ENCODE results near the gene ARHGAP18.
A peak's percentile ranks its signal among the peaks of the same experiment; 100 is the strongest.

The ARHGAP18 gene

GRCh38 chr6:129744880-129745237, 34.9 kb upstream of the ARHGAP18 start:
- DNase-seq (ENCODE audit: low read depth) = no peak
- Histone ChIP-seq H3K4me1 (ENCODE audit: control insufficient read depth, insufficient read depth, low read length) (peaks cover 32% of the 10 kb centered on the region), H3K27me3 (replicated peaks; ENCODE audit: control insufficient read depth, insufficient read depth, low read length) (no peaks in the 10 kb centered on the region), H3K9me3 (ENCODE audit: control insufficient read depth, low read length) (no peaks in the 10 kb centered on the region), H3K4me3 (ENCODE audit: low read length) (no peak overlapping the region), H3K9ac (ENCODE audit: low read length) (no peak overlapping the region), H3K36me3 (ENCODE audit: control insufficient read depth, insufficient read depth, low read length, severe bottlenecking) (no peaks in the 10 kb centered on the region)

DNA sequence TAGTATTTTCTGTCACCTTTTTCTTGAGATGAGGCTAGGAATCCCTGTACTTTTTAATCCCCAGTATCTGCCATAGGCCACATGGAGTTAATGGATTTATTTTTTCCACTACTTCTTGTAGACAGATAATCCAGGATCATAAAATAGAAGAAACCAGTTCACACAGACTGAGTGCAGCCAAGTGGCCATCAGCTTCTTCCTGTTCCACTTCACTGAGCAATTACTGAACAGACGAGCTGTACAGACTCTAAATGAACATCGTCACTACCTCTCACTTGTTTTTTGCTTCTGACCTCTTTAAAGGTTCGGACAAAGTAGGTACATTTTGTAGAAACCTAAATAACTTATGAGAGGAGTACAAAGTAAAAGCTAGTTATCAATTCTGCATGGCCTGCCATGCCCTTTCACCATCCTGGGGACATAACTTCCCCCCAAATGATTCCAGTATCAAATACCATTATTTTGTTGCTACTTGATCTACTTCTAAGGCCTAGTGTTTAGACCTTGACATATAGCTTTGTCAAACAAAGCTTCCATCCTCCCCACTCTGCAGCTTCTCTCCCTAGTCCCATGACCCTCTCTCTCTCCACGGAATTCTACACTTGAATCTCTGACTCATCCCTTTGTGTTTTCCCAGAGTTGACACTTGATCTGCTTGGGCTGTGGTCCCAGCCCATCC, 34.4 kb upstream of the ARHGAP18 start:
- Histone ChIP-seq H3K9ac (ENCODE audit: low read length) (peak overlapping the region; percentile 9), H3K9me3 (ENCODE audit: control insufficient read depth, low read length) (no peaks in the 10 kb centered on the region), H3K36me3 (ENCODE audit: control insufficient read depth, insufficient read depth, low read length, severe bottlenecking) (no peaks in the 10 kb centered on the region), H3K4me1 (ENCODE audit: control insufficient read depth, insufficient read depth, low read length) (peaks cover 27% of the 10 kb centered on the region), H3K27me3 (replicated peaks; ENCODE audit: control insufficient read depth, insufficient read depth, low read length) (no peaks in the 10 kb centered on the region), H3K4me3 (ENCODE audit: low read length) (no peak overlapping the region)
- peak; percentile 85 for DNase-seq (ENCODE audit: low read depth)

DNA sequence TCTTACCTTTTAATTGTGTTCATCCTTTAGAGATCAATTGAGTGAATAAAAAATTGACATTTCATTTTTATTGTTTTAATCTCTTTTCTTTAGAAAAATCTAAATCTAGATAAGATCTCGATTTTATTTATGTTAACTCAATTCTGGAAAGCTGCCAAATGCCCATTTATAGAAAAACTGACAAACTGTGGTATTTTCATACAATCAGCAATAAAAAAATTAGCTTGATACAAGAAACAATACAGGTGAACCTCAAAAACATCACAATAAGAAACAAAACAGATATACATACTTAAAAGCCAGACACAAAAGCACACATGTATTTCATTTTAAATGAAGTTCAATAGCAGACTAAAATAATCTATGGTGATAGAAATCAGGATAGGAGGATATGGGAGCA, 30.0 kb upstream of the ARHGAP18 start:
- H3K36me3 ChIP-seq (ENCODE audit: control insufficient read depth, insufficient read depth, low read length, severe bottlenecking) = no peaks in the 10 kb centered on the region
- no peaks in the 10 kb centered on the region for H3K9me3 ChIP-seq (ENCODE audit: control insufficient read depth, low read length)
- no peak for DNase-seq (ENCODE audit: low read depth)
- H3K4me1 ChIP-seq (ENCODE audit: control insufficient read depth, insufficient read depth, low read length) = peaks cover 11% of the 10 kb centered on the region
- H3K9ac ChIP-seq (ENCODE audit: low read length) = no peak overlapping the region
- no peaks in the 10 kb centered on the region for H3K27me3 ChIP-seq (replicated peaks; ENCODE audit: control insufficient read depth, insufficient read depth, low read length)
- H3K4me3 ChIP-seq (ENCODE audit: low read length) = no peak overlapping the region

DNA sequence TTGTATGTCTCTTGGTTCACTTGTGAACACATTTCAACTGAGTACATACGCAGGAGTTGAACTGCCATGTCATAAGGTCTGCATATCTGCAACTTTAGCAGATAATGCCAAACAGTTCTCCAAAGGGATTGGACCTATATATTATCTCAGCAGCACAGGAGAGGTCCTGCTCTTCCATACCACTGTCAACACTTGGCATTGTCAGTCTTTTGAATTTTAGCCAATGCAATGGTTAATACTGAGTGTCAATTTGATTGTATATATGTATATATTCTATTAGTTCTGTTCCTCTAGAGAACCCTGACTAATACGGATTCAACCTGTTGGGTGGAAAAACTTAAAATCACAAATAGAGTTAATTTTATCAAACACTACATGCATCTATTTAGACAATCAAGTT, 26.1 kb upstream of the ARHGAP18 start:
- Histone ChIP-seq H3K4me1 (ENCODE audit: control insufficient read depth, insufficient read depth, low read length) (no peaks in the 10 kb centered on the region), H3K9me3 (ENCODE audit: control insufficient read depth, low read length) (no peaks in the 10 kb centered on the region), H3K4me3 (ENCODE audit: low read length) (no peak overlapping the region), H3K27me3 (replicated peaks; ENCODE audit: control insufficient read depth, insufficient read depth, low read length) (no peaks in the 10 kb centered on the region), H3K36me3 (ENCODE audit: control insufficient read depth, insufficient read depth, low read length, severe bottlenecking) (no peaks in the 10 kb centered on the region), H3K9ac (ENCODE audit: low read length) (no peak overlapping the region)
- DNase-seq (ENCODE audit: low read depth) = no peak

DNA sequence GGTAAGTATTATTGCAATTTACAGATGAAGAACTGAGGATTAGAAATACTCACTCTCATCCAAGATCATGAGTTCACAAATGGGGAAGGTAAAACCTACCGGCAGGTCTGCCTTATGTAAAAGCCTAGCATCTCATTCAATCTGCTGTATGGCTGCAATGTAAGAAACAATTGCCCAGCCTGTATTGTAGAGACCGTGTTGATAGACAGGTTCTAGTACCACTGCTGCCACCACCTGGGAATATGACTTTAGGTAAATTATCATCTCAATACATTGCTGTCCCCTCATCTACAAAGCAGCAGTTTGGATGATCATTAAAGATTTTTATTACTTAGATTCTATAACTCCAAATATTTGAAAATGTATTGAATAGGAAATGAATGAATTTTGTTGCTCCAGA, 23.3 kb upstream of the ARHGAP18 start:
- no peaks in the 10 kb centered on the region for H3K4me1 ChIP-seq (ENCODE audit: control insufficient read depth, insufficient read depth, low read length)
- no peak for DNase-seq (ENCODE audit: low read depth)
- no peak overlapping the region for H3K4me3 ChIP-seq (ENCODE audit: low read length)
- no peaks in the 10 kb centered on the region for H3K27me3 ChIP-seq (replicated peaks; ENCODE audit: control insufficient read depth, insufficient read depth, low read length)
- H3K9ac ChIP-seq (ENCODE audit: low read length) = no peak overlapping the region
- no peaks in the 10 kb centered on the region for H3K9me3 ChIP-seq (ENCODE audit: control insufficient read depth, low read length)
- H3K36me3 ChIP-seq (ENCODE audit: control insufficient read depth, insufficient read depth, low read length, severe bottlenecking) = no peaks in the 10 kb centered on the region

- Histone ChIP-seq H3K9me3 (ENCODE audit: control insufficient read depth, low read length) (no peaks in the 10 kb centered on the region), H3K4me1 (ENCODE audit: control insufficient read depth, insufficient read depth, low read length) (no peaks in the 10 kb centered on the region), H3K27me3 (replicated peaks; ENCODE audit: control insufficient read depth, insufficient read depth, low read length) (no peaks in the 10 kb centered on the region), H3K9ac (ENCODE audit: low read length) (no peak overlapping the region), H3K4me3 (ENCODE audit: low read length) (no peak overlapping the region), H3K36me3 (ENCODE audit: control insufficient read depth, insufficient read depth, low read length, severe bottlenecking) (no peaks in the 10 kb centered on the region)
- no peak for DNase-seq (ENCODE audit: low read depth)
Observed at GRCh38 chr6:129732542-129732941, 22.6 kb upstream of the ARHGAP18 start.

DNA sequence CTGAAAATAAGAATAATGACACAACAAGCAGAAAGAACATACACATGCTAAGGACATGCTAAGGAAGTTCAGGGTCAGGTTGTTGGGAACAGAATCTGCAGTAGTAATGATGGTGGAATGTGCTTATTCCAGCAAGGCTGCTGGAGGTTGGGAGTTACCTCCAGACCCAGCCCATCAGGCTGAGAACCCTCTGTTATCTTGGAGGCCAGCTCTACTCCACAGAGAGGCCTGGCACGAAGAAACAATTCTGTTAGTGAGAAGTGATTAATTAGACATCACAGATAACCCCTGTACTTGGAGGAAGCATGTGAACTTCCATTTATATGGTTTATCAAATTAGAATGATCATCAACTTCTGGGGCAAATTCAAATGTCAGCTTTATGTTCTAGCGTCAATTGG, 22.1 kb upstream of the ARHGAP18 start:
- Histone ChIP-seq H3K36me3 (ENCODE audit: control insufficient read depth, insufficient read depth, low read length, severe bottlenecking) (no peaks in the 10 kb centered on the region), H3K4me3 (ENCODE audit: low read length) (no peak overlapping the region), H3K9me3 (ENCODE audit: control insufficient read depth, low read length) (no peaks in the 10 kb centered on the region), H3K27me3 (replicated peaks; ENCODE audit: control insufficient read depth, insufficient read depth, low read length) (no peaks in the 10 kb centered on the region), H3K9ac (ENCODE audit: low read length) (no peak overlapping the region), H3K4me1 (ENCODE audit: control insufficient read depth, insufficient read depth, low read length) (peaks cover 3% of the 10 kb centered on the region)
- DNase-seq (ENCODE audit: low read depth) = no peak

DNA sequence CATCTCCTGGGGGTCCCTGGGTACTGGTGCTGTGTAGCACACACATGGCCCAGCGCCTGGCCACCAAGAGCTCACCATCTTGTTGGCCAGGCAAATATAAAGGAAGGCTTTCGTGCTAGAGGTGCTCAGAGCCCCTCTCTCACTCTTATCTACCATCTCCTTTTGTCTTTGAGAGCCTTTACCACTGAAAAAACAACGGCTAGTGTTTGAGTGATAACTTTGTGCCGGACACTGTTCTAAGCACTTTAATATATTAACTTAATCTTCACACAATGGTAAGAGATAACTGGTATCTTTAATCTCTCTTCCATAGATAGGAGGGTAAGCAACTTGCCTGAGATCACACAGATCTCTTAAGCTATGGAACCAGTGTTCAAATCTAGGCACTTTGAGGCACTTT, 21.5 kb upstream of the ARHGAP18 start:
- H3K4me3 ChIP-seq (ENCODE audit: low read length) = no peak overlapping the region
- no peaks in the 10 kb centered on the region for H3K36me3 ChIP-seq (ENCODE audit: control insufficient read depth, insufficient read depth, low read length, severe bottlenecking)
- H3K4me1 ChIP-seq (ENCODE audit: control insufficient read depth, insufficient read depth, low read length) = peaks cover 7% of the 10 kb centered on the region
- DNase-seq (ENCODE audit: low read depth) = no peak
- no peaks in the 10 kb centered on the region for H3K27me3 ChIP-seq (replicated peaks; ENCODE audit: control insufficient read depth, insufficient read depth, low read length)
- no peaks in the 10 kb centered on the region for H3K9me3 ChIP-seq (ENCODE audit: control insufficient read depth, low read length)
- H3K9ac ChIP-seq (ENCODE audit: low read length) = no peak overlapping the region

GRCh38 chr6:129730477-129731165, 20.6 kb upstream of the ARHGAP18 start:
- no peaks in the 10 kb centered on the region for H3K9me3 ChIP-seq (ENCODE audit: control insufficient read depth, low read length)
- no peak overlapping the region for H3K4me3 ChIP-seq (ENCODE audit: low read length)
- peaks cover 7% of the 10 kb centered on the region for H3K4me1 ChIP-seq (ENCODE audit: control insufficient read depth, insufficient read depth, low read length)
- H3K27me3 ChIP-seq (replicated peaks; ENCODE audit: control insufficient read depth, insufficient read depth, low read length) = no peaks in the 10 kb centered on the region
- no peak overlapping the region for H3K9ac ChIP-seq (ENCODE audit: low read length)
- H3K36me3 ChIP-seq (ENCODE audit: control insufficient read depth, insufficient read depth, low read length, severe bottlenecking) = no peaks in the 10 kb centered on the region
- DNase-seq (ENCODE audit: low read depth) = no peak

DNA sequence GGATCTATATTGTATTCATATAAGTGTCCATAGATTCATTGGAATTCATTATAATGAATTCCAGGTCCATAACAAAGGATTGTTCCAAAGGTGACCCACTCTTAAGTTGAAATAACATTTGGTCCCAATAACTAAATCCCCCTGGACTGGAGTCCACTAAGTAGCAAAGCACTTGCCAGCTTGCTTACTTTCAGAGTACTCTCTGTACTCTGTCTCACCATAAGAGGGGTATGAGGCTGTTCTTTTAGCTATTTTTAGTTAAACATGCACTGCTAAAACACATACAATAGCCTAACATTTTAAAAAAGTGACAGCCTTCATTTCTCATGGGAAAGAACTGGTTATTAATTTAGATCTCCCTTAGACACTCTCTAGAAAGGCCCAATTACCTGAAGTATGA, 16.7 kb upstream of the ARHGAP18 start:
- no peak for DNase-seq (ENCODE audit: low read depth)
- H3K9me3 ChIP-seq (ENCODE audit: control insufficient read depth, low read length) = no peaks in the 10 kb centered on the region
- H3K9ac ChIP-seq (ENCODE audit: low read length) = no peak overlapping the region
- no peaks in the 10 kb centered on the region for H3K27me3 ChIP-seq (replicated peaks; ENCODE audit: control insufficient read depth, insufficient read depth, low read length)
- H3K36me3 ChIP-seq (ENCODE audit: control insufficient read depth, insufficient read depth, low read length, severe bottlenecking) = no peaks in the 10 kb centered on the region
- peaks cover 7% of the 10 kb centered on the region for H3K4me1 ChIP-seq (ENCODE audit: control insufficient read depth, insufficient read depth, low read length)
- no peak overlapping the region for H3K4me3 ChIP-seq (ENCODE audit: low read length)

DNA sequence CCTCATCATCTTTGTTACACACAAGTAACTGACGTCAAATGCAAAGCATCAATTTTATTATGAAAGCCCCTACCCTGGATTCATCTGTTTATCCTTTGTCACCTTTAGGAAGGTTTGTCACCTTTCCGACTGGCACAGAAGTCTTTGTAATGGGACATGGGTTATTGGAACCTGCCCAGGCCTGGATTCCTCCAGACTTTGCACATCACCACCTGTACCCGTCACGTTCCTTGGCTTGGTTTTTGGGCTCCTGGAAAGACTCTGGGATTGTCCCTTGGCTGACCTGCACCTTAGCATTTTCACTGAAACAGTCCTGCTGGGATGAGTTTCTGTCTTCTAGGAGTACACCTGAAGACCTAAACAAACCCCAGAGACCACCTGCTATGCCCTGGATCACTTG, 15.4 kb upstream of the ARHGAP18 start:
- H3K4me3 ChIP-seq (ENCODE audit: low read length) = no peak overlapping the region

GRCh38 chr6:129719692-129720091, 9.7 kb upstream of the ARHGAP18 start:
- DNase-seq (ENCODE audit: low read depth) = peak; percentile 59
- Histone ChIP-seq H3K4me3 (ENCODE audit: low read length) (no peak overlapping the region), H3K9ac (ENCODE audit: low read length) (peak overlapping the region; percentile 33), H3K4me1 (ENCODE audit: control insufficient read depth, insufficient read depth, low read length) (peaks cover 21% of the 10 kb centered on the region), H3K27me3 (replicated peaks; ENCODE audit: control insufficient read depth, insufficient read depth, low read length) (no peaks in the 10 kb centered on the region), H3K9me3 (ENCODE audit: control insufficient read depth, low read length) (no peaks in the 10 kb centered on the region), H3K36me3 (ENCODE audit: control insufficient read depth, insufficient read depth, low read length, severe bottlenecking) (no peaks in the 10 kb centered on the region)

More for the DNA sequence above, 15.4 kb upstream of the ARHGAP18 start:
- Histone ChIP-seq H3K4me1 (ENCODE audit: control insufficient read depth, insufficient read depth, low read length) (peaks cover 7% of the 10 kb centered on the region), H3K9me3 (ENCODE audit: control insufficient read depth, low read length) (no peaks in the 10 kb centered on the region), H3K27me3 (replicated peaks; ENCODE audit: control insufficient read depth, insufficient read depth, low read length) (no peaks in the 10 kb centered on the region), H3K9ac (ENCODE audit: low read length) (no peak overlapping the region), H3K36me3 (ENCODE audit: control insufficient read depth, insufficient read depth, low read length, severe bottlenecking) (no peaks in the 10 kb centered on the region)
- no peak for DNase-seq (ENCODE audit: low read depth)
